Mucosa of descending colon (tissue), 3 donors: ENCODE results near the gene ROCK1. TPM values are rescaled to one million over a fixed set of nuclear protein-coding genes. Genes with fewer than 3 reads are reported as not detected.

Source experiments
- ATAC-seq: fragments of 200-7000 bp; cut with Tn5 transposase; one replicate; pipeline ENCODE4 v1.9.1; 2020; ENCODE audit warnings: mild to moderate bottlenecking, moderate library complexity
- DNase-seq, 3 donors: peaks; one replicate each; pipeline ENCODE4 v3.0.0-alpha.2; 2020
- H3K36me3 ChIP-seq: fragments of 200-600 bp; one replicate; pipeline ENCODE4 v1.8.0; 2021; ENCODE audit warnings: low read depth, mild to moderate bottlenecking
- H3K4me1 ChIP-seq: fragments of 200-600 bp; one replicate; pipeline ENCODE4 v1.8.0; 2021; ENCODE audit warnings: low read depth, mild to moderate bottlenecking
- H3K4me3 ChIP-seq: fragments of 200-600 bp; one replicate; pipeline ENCODE4 v1.8.0; 2021; ENCODE audit warnings: mild to moderate bottlenecking
- H3K9me3 ChIP-seq: fragments of 200-600 bp; one replicate; pipeline ENCODE4 v1.8.0; 2021; ENCODE audit warnings: mild to moderate bottlenecking
- CTCF ChIP-seq: fragments of 200-600 bp; IDR thresholded peaks from one replicate; pipeline ENCODE4 v1.8.0; 2022; ENCODE audit warnings: antibody characterized with exemption, mild to moderate bottlenecking
- intact Hi-C, 2 donors: fragments of 100-400 bp; cut with DNase I in 1 of 2; cut with micrococcal nuclease in 1 of 2; formaldehyde crosslinking; loops; one replicate each; pipeline versions ENCODE4 v1.11.0 to v1.11.1; 2022; cut with DNase I, micrococcal nuclease
- total RNA-seq, 3 donors: library from RNA; stranded (reverse); fragmentation: NEBNext Ultra II Directional in 2 of 3; extraction: Animal tissue kit (Norgen Biotek cat#: 25700) in 2 of 3; gene quantifications; one replicate each; pipeline versions ENCODE4 v1.2.1 to v1.2.4, GENCODE V29; 2021 to 2023
- donor health status: DM: no; HTN: no; CAD: no; lungs with moderate emphysema.
- donor health status: DM: no; HTN: no; CAD: no.
- donor health status: DM: no; HTN: yes; CAD: no.

ROCK1 gene
- total RNA-seq, 3 donors from 2014 or later = 33.0 to 57.3 (median 34.1) TPM

GRCh38 chr18:21110713-21111345, 784 bp downstream of the ROCK1 start:
- no peak for TF ChIP-seq CTCF
- intact Hi-C loops = no loop called here
- DNase-seq (peak; percentile 63 to 83 (median 77)), ATAC-seq (peak; percentile 51)
- Histone ChIP-seq H3K9me3 (no peaks in the 10 kb centered on the region), H3K4me1 (peaks cover 23% of the 10 kb centered on the region), H3K36me3 (no peaks in the 10 kb centered on the region), H3K4me3 (peak overlapping the region; percentile 83)

GRCh38 chr18:21109936-21110712, 1.5 kb downstream of the ROCK1 start:
- DNase-seq = no peak
- peaks cover 23% of the 10 kb centered on the region for H3K4me1 ChIP-seq
- H3K9me3 ChIP-seq = no peaks in the 10 kb centered on the region
- intact Hi-C loops = no loop called here
- no peaks in the 10 kb centered on the region for H3K36me3 ChIP-seq
- peak overlapping the region; percentile 83 for H3K4me3 ChIP-seq
- TF ChIP-seq CTCF = no peak
- no peak for ATAC-seq

GRCh38 chr18:21105936-21106335, 5.7 kb downstream of the ROCK1 start:
- DNase-seq (no peak), ATAC-seq (no peak)
- Histone ChIP-seq H3K9me3 (no peaks in the 10 kb centered on the region), H3K36me3 (no peaks in the 10 kb centered on the region), H3K4me3 (no peak overlapping the region), H3K4me1 (peaks cover 15% of the 10 kb centered on the region)
- TF ChIP-seq CTCF = no peak
- intact Hi-C loops = no loop called here

GRCh38 chr18:21101172-21101571, 10.4 kb downstream of the ROCK1 start:
- Histone ChIP-seq H3K9me3 (no peaks in the 10 kb centered on the region), H3K4me1 (peaks cover 3% of the 10 kb centered on the region), H3K4me3 (no peak overlapping the region), H3K36me3 (no peaks in the 10 kb centered on the region)
- intact Hi-C loops = no loop called here
- ATAC-seq = no peak
- TF ChIP-seq CTCF = no peak
- no peak for DNase-seq

- ATAC-seq = no peak
Observed at GRCh38 chr18:21100678-21101077, 10.9 kb downstream of the ROCK1 start.

More at GRCh38 chr18:21100678-21101077, 10.9 kb downstream of the ROCK1 start:
- no peaks in the 10 kb centered on the region for H3K9me3 ChIP-seq
- intact Hi-C loops = no loop called here
- H3K4me1 ChIP-seq = peaks cover 3% of the 10 kb centered on the region
- H3K4me3 ChIP-seq = no peak overlapping the region
- DNase-seq = no peak
- H3K36me3 ChIP-seq = no peaks in the 10 kb centered on the region
- TF ChIP-seq CTCF = no peak
